HepG2 (cell line): ENCODE results near the gene RPP25L. TPM values are rescaled to one million over a fixed set of nuclear protein-coding genes. Genes with fewer than 3 reads are reported as not detected.

Experiments
- SKI ChIP-seq: fragments of 450-650 bp; IDR thresholded peaks from one replicate; pipeline ENCODE4 v1.6.1; 2018; ENCODE audit warnings: mild to moderate bottlenecking; ENCODE audit not compliant: partially characterized antibody
- SP1 ChIP-seq, 2 experiments: fragments of 450-650 bp in 1 of 2; sonication (generic) in 1 of 2; formaldehyde crosslinking in 1 of 2; IDR thresholded peaks; 2 replicates each; pipeline versions ENCODE4 v1.4.0 to v1.6.1; 2016 to 2020; ENCODE audit warnings: missing genetic modification reagents in 1 of 2
- ZNF674 ChIP-seq: sonication (generic); formaldehyde crosslinking; IDR thresholded peaks from 2 replicates; pipeline ENCODE4 v1.5.0; 2020; ENCODE audit warnings: low read depth, mild to moderate bottlenecking, missing genetic modification reagents
- polyA plus RNA-seq, 8 experiments: library from polyadenylated mRNA; depleted of rRNA in 3 of 8; stranded (reverse) in 7 of 8; unstranded in 1 of 8; fragments of >200 nt; fragmentation: Illumina TruSeq in 4 of 8; extraction: Trizol in 4 of 8; gene quantifications; 2 replicates each; pipeline versions ENCODE4 v1.2.1 to v1.2.3, GENCODE V29; 2011 to 2016; ENCODE audit warnings: low read depth in 4 of 8, missing spikeins in 1 of 8, mixed read lengths in 1 of 8; ENCODE audit not compliant: insufficient read depth in 1 of 8
- total RNA-seq, 5 experiments: library from RNA; depleted of rRNA; stranded (reverse); fragments of >200 nt; fragmentation: Illumina TruSeq; extraction: Trizol; gene quantifications; 2 replicates each; pipeline ENCODE4 v1.2.3, GENCODE V29; 2016; ENCODE audit warnings: low read depth in 1 of 5
- TF ChIP-seq, protein P1 (sequence below), 2 experiments: sonication (generic) in 1 of 2; formaldehyde crosslinking in 1 of 2; IDR thresholded peaks; 2 replicates each; pipeline versions ENCODE4 v1.6.1 to v1.9.0; 2014 to 2022; ENCODE audit warnings: antibody characterized with exemption in 1 of 2, borderline replicate concordance in 1 of 2, inconsistent platforms in 1 of 2, low read depth in 1 of 2, missing genetic modification reagents in 1 of 2
- TF ChIP-seq, protein P2 (sequence below): sonication (generic); formaldehyde crosslinking; IDR thresholded peaks from 2 replicates; pipeline ENCODE4 v1.9.0; 2021; ENCODE audit warnings: missing genetic modification reagents, borderline replicate concordance
- TF ChIP-seq, protein P3 (sequence below): sonication (generic); formaldehyde crosslinking; conservative IDR thresholded peaks from 2 replicates; pipeline ENCODE4 v1.8.1; 2023; ENCODE audit warnings: missing genetic modification reagents
- TF ChIP-seq, protein P4 (sequence below): sonication (generic); formaldehyde crosslinking; IDR thresholded peaks from 2 replicates; pipeline ENCODE4 v1.5.0; 2020; ENCODE audit warnings: mild to moderate bottlenecking, missing genetic modification reagents, borderline replicate concordance

RPP25L gene
- total and polyA plus RNA-seq, 2 of the 13 experiments (the other 11 are each of a cell fraction or from before 2014, with no cell fraction given), result 24.5 to 27.3 TPM

DNA sequence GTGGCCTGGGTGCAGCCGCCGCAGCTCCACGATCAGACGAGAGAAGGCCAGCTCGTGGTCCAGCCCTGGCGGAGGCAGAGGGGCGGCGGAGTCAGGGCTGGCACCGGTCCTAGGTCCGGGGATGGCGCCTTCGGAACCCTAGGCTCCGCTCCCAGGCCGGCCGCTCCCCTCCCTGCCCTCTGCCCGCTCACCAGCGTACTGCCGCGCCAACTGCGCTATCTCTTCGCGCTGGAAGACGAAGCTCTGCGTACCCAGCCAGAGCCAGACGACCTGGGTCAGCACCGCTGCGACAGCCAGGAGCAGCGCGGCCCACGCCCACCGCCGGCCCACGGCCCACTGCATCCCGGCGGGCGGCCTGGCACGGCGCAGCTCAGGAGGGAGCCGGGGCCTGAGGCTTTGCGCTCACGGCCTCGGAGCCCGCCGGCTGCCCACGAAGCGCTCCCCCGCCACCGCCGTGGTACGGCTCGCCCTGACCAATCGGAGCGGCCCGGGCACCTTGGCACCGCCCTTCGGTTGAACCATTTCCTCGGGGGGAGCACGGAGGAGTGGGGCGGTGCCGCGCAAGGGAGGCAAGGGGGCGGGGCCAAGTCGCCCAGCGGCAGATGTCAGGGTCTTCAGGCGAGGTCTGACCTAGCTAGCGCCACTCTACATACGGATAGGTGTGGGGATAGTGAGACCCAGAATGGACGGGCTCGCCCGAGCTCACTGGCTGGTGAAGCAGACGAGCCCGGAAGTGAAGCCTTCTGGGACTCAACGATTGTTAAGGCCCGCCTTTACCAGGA lies 25.6 kb upstream of the RPP25L start, which contains the start of gene SIGMAR1 (continued):
- TF ChIP-seq, protein P1, sequence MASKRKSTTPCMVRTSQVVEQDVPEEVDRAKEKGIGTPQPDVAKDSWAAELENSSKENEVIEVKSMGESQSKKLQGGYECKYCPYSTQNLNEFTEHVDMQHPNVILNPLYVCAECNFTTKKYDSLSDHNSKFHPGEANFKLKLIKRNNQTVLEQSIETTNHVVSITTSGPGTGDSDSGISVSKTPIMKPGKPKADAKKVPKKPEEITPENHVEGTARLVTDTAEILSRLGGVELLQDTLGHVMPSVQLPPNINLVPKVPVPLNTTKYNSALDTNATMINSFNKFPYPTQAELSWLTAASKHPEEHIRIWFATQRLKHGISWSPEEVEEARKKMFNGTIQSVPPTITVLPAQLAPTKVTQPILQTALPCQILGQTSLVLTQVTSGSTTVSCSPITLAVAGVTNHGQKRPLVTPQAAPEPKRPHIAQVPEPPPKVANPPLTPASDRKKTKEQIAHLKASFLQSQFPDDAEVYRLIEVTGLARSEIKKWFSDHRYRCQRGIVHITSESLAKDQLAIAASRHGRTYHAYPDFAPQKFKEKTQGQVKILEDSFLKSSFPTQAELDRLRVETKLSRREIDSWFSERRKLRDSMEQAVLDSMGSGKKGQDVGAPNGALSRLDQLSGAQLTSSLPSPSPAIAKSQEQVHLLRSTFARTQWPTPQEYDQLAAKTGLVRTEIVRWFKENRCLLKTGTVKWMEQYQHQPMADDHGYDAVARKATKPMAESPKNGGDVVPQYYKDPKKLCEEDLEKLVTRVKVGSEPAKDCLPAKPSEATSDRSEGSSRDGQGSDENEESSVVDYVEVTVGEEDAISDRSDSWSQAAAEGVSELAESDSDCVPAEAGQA (IDR thresholded peaks at IDR 0.05; ENCODE audit: low read depth), result peak; percentile 39; the same call in 1 of the 2 replicates
- TF ChIP-seq, protein P1 (CRISPR knock-in tag; IDR thresholded peaks at IDR 0.05; ENCODE audit: borderline replicate concordance), result no peak
- TF ChIP-seq, protein P2, sequence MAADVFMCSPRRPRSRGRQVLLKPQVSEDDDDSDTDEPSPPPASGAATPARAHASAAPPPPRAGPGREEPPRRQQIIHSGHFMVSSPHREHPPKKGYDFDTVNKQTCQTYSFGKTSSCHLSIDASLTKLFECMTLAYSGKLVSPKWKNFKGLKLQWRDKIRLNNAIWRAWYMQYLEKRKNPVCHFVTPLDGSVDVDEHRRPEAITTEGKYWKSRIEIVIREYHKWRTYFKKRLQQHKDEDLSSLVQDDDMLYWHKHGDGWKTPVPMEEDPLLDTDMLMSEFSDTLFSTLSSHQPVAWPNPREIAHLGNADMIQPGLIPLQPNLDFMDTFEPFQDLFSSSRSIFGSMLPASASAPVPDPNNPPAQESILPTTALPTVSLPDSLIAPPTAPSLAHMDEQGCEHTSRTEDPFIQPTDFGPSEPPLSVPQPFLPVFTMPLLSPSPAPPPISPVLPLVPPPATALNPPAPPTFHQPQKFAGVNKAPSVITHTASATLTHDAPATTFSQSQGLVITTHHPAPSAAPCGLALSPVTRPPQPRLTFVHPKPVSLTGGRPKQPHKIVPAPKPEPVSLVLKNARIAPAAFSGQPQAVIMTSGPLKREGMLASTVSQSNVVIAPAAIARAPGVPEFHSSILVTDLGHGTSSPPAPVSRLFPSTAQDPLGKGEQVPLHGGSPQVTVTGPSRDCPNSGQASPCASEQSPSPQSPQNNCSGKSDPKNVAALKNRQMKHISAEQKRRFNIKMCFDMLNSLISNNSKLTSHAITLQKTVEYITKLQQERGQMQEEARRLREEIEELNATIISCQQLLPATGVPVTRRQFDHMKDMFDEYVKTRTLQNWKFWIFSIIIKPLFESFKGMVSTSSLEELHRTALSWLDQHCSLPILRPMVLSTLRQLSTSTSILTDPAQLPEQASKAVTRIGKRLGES (CRISPR knock-in tag), result no peak
- TF ChIP-seq ZNF674 (CRISPR knock-in tag) (no peak), SKI (peak; percentile 48), SP1 (IDR thresholded peaks at IDR 0.05) (no peak), SP1 (CRISPR knock-in tag; IDR thresholded peaks at IDR 0.05) (peak; percentile 94)
- TF ChIP-seq, protein P3, sequence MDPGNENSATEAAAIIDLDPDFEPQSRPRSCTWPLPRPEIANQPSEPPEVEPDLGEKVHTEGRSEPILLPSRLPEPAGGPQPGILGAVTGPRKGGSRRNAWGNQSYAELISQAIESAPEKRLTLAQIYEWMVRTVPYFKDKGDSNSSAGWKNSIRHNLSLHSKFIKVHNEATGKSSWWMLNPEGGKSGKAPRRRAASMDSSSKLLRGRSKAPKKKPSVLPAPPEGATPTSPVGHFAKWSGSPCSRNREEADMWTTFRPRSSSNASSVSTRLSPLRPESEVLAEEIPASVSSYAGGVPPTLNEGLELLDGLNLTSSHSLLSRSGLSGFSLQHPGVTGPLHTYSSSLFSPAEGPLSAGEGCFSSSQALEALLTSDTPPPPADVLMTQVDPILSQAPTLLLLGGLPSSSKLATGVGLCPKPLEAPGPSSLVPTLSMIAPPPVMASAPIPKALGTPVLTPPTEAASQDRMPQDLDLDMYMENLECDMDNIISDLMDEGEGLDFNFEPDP (CRISPR knock-in tag), result no peak
- TF ChIP-seq, protein P4, sequence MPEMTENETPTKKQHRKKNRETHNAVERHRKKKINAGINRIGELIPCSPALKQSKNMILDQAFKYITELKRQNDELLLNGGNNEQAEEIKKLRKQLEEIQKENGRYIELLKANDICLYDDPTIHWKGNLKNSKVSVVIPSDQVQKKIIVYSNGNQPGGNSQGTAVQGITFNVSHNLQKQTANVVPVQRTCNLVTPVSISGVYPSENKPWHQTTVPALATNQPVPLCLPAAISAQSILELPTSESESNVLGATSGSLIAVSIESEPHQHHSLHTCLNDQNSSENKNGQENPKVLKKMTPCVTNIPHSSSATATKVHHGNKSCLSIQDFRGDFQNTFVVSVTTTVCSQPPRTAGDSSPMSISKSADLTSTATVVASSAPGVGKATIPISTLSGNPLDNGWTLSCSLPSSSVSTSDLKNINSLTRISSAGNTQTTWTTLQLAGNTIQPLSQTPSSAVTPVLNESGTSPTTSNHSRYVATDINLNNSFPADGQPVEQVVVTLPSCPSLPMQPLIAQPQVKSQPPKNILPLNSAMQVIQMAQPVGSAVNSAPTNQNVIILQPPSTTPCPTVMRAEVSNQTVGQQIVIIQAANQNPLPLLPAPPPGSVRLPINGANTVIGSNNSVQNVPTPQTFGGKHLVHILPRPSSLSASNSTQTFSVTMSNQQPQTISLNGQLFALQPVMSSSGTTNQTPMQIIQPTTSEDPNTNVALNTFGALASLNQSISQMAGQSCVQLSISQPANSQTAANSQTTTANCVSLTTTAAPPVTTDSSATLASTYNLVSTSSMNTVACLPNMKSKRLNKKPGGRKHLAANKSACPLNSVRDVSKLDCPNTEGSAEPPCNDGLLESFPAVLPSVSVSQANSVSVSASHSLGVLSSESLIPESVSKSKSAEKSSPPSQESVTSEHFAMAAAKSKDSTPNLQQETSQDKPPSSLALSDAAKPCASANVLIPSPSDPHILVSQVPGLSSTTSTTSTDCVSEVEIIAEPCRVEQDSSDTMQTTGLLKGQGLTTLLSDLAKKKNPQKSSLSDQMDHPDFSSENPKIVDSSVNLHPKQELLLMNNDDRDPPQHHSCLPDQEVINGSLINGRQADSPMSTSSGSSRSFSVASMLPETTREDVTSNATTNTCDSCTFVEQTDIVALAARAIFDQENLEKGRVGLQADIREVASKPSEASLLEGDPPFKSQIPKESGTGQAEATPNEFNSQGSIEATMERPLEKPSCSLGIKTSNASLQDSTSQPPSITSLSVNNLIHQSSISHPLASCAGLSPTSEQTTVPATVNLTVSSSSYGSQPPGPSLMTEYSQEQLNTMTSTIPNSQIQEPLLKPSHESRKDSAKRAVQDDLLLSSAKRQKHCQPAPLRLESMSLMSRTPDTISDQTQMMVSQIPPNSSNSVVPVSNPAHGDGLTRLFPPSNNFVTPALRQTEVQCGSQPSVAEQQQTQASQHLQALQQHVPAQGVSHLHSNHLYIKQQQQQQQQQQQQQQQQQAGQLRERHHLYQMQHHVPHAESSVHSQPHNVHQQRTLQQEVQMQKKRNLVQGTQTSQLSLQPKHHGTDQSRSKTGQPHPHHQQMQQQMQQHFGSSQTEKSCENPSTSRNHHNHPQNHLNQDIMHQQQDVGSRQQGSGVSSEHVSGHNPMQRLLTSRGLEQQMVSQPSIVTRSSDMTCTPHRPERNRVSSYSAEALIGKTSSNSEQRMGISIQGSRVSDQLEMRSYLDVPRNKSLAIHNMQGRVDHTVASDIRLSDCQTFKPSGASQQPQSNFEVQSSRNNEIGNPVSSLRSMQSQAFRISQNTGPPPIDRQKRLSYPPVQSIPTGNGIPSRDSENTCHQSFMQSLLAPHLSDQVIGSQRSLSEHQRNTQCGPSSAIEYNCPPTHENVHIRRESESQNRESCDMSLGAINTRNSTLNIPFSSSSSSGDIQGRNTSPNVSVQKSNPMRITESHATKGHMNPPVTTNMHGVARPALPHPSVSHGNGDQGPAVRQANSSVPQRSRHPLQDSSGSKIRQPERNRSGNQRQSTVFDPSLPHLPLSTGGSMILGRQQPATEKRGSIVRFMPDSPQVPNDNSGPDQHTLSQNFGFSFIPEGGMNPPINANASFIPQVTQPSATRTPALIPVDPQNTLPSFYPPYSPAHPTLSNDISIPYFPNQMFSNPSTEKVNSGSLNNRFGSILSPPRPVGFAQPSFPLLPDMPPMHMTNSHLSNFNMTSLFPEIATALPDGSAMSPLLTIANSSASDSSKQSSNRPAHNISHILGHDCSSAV (CRISPR knock-in tag), result 0 out of 2 replicates have a peak, but pooled peaks have one; percentile 59
